Measurements from ENCODE around the gene OSBPL10. TPM values are rescaled to one million over a fixed set of nuclear protein-coding genes. Genes with fewer than 3 reads are reported as not detected.
A peak's percentile ranks its signal among the peaks of the same experiment; 100 is the strongest.

Gene OSBPL10
- total and polyA plus RNA-seq, 7 donors, result 2.3 to 77.7 (median 8.5) TPM

GRCh38 chr3:31958701-31959152 lies 22.3 kb downstream of the OSBPL10 start:
- no peaks in the 10 kb centered on the region for H3K27me3 ChIP-seq
- H3K36me3 ChIP-seq, result no peaks in the 10 kb centered on the region
- peaks cover 0 to 35% (median 27%) of the 10 kb centered on the region in 4 donors for H3K4me1 ChIP-seq
- peaks cover 0 to 8% (median 5%) of the 10 kb centered on the region in 4 donors for H3K9me3 ChIP-seq
- no peak for DNase-seq
- 72 to 88% methylated on average over 3 of the region's 3 CpGs for WGBS, 2 donors
- no peak overlapping the region for H3K4me3 ChIP-seq
- intact Hi-C loops (cut with DNase I), result no loop called here
- peak overlapping the region; percentile 53 to 81 (median 64) for H3K27ac ChIP-seq
- no peak for TF ChIP-seq POLR2AphosphoS5 (IDR thresholded peaks at IDR 0.05)
- no peak for TF ChIP-seq POLR2A (IDR thresholded peaks at IDR 0.05)
- no peak for TF ChIP-seq CTCF (IDR thresholded peaks at IDR 0.05)
- no peak for TF ChIP-seq EP300 (IDR thresholded peaks at IDR 0.05)

GRCh38 chr3:31957106-31957505 lies 24.0 kb downstream of the OSBPL10 start:
- DNase-seq, result no peak
- no peak overlapping the region for H3K4me3 ChIP-seq
- TF ChIP-seq EP300 (IDR thresholded peaks at IDR 0.05) (no peak), CTCF (IDR thresholded peaks at IDR 0.05) (no peak), POLR2A (IDR thresholded peaks at IDR 0.05) (no peak), POLR2AphosphoS5 (IDR thresholded peaks at IDR 0.05) (no peak)
- H3K27me3 ChIP-seq, result no peaks in the 10 kb centered on the region
- H3K36me3 ChIP-seq, result no peaks in the 10 kb centered on the region
- intact Hi-C loops (cut with DNase I), result no loop called here
- H3K27ac ChIP-seq, result peak overlapping the region in 1 of 4 donors; percentile 81
- 88 to 93% methylated on average over 3 of the region's 3 CpGs for WGBS, 2 donors
- H3K9me3 ChIP-seq, result peaks cover 0 to 8% (median 5%) of the 10 kb centered on the region in 4 donors
- peaks cover 0 to 35% (median 27%) of the 10 kb centered on the region in 4 donors for H3K4me1 ChIP-seq

GRCh38 chr3:31955581-31955980 lies 25.5 kb downstream of the OSBPL10 start:
- no peak for DNase-seq
- intact Hi-C loops (cut with DNase I), result no loop called here

GRCh38 chr3:31953636-31954035 lies 27.4 kb downstream of the OSBPL10 start:
- Histone ChIP-seq H3K9me3 (peaks cover 0 to 8% (median 5%) of the 10 kb centered on the region in 4 donors), H3K36me3 (no peaks in the 10 kb centered on the region), H3K27me3 (no peaks in the 10 kb centered on the region), H3K27ac (no peak overlapping the region), H3K4me3 (no peak overlapping the region), H3K4me1 (peaks cover 0 to 9% (median 6%) of the 10 kb centered on the region in 4 donors)
- WGBS, 2 donors, result 78 to 92% methylated on average over 2 of the region's 2 CpGs
- no peak for DNase-seq
- intact Hi-C loops (cut with DNase I), result no loop called here
- TF ChIP-seq POLR2AphosphoS5 (IDR thresholded peaks at IDR 0.05) (no peak), CTCF (IDR thresholded peaks at IDR 0.05) (no peak), EP300 (IDR thresholded peaks at IDR 0.05) (no peak), POLR2A (IDR thresholded peaks at IDR 0.05) (no peak)

More at GRCh38 chr3:31955581-31955980, 25.5 kb downstream of the OSBPL10 start:
- Histone ChIP-seq H3K4me1 (peaks cover 0 to 26% (median 24%) of the 10 kb centered on the region in 4 donors), H3K36me3 (no peaks in the 10 kb centered on the region), H3K4me3 (no peak overlapping the region), H3K9me3 (peaks cover 0 to 8% (median 5%) of the 10 kb centered on the region in 4 donors), H3K27ac (no peak overlapping the region), H3K27me3 (no peaks in the 10 kb centered on the region)
- no peak for TF ChIP-seq EP300 (IDR thresholded peaks at IDR 0.05)
- no peak for TF ChIP-seq CTCF (IDR thresholded peaks at IDR 0.05)
- TF ChIP-seq POLR2A (IDR thresholded peaks at IDR 0.05), result no peak
- no peak for TF ChIP-seq POLR2AphosphoS5 (IDR thresholded peaks at IDR 0.05)

- Histone ChIP-seq H3K27ac (no peak overlapping the region), H3K9me3 (peaks cover 0 to 8% (median 5%) of the 10 kb centered on the region in 4 donors), H3K27me3 (no peaks in the 10 kb centered on the region), H3K4me1 (peaks cover 0 to 3% (median 1%) of the 10 kb centered on the region in 4 donors), H3K4me3 (no peak overlapping the region), H3K36me3 (no peaks in the 10 kb centered on the region)
- intact Hi-C loops (cut with DNase I), result no loop called here
- DNase-seq, result no peak
- TF ChIP-seq CTCF (IDR thresholded peaks at IDR 0.05) (no peak), POLR2AphosphoS5 (IDR thresholded peaks at IDR 0.05) (no peak), POLR2A (IDR thresholded peaks at IDR 0.05) (no peak), EP300 (IDR thresholded peaks at IDR 0.05) (no peak)
- 77 to 94% methylated on average over 7 of the region's 7 CpGs for WGBS, 2 donors
Measured at GRCh38 chr3:31953091-31953490, 28.0 kb downstream of the OSBPL10 start.
